Body of pancreas (tissue), 4 donors: ENCODE measurements around the gene DAGLB. TPM values are rescaled to one million over a fixed set of nuclear protein-coding genes. Genes with fewer than 3 reads are reported as not detected.
A peak's percentile ranks its signal among the peaks of the same experiment; 100 is the strongest.

Source experiments
- ATAC-seq: fragments of 150-250 bp; one replicate; pipeline ENCODE4 v1.9.1; 2016
- DNase-seq, 4 donors: peaks; one replicate each; pipeline ENCODE4 v3.0.0-alpha.2; 2019
- H3K27ac ChIP-seq, 4 donors: fragments of 200-600 bp; sonication (generic); 1 replicate in 3 of 4; 2 replicates in 1 of 4; pipeline versions ENCODE4 v1.5.1 to v1.6.1; 2016 to 2019; ENCODE audit warnings: mild to moderate bottlenecking in 1 of 4, mixed read lengths in 1 of 4, moderate library complexity in 1 of 4
- H3K27me3 ChIP-seq, 2 donors: fragments of 200-600 bp; sonication (generic); one replicate each; pipeline ENCODE4 v1.6.0; 2016; ENCODE audit warnings: mild to moderate bottlenecking in 1 of 2
- H3K36me3 ChIP-seq, 2 donors: fragments of 200-600 bp; sonication (generic); replicated peaks in 1 of 2; 2 replicates each; pipeline ENCODE4 v1.5.1; 2016; ENCODE audit warnings: low read depth in 2 of 2; ENCODE audit not compliant: insufficient read depth in 1 of 2
- H3K4me1 ChIP-seq: fragments of 200-600 bp; sonication (generic); one replicate; pipeline ENCODE4 v1.6.0; 2016
- H3K4me3 ChIP-seq, 2 donors: fragments of 200-600 bp; sonication (generic); 1 replicate in 1 of 2; 2 replicates in 1 of 2; pipeline ENCODE4 v1.5.1; 2016 to 2019
- H3K9me3 ChIP-seq, 3 donors: fragments of 200-600 bp; sonication (generic); 1 replicate in 2 of 3; 2 replicates in 1 of 3; pipeline ENCODE4 v1.5.1; 2016
- POLR2A ChIP-seq, 3 donors: fragments of 450-650 bp; IDR thresholded peaks; one replicate each; pipeline ENCODE4 v1.6.1; 2016; ENCODE audit warnings: antibody characterized with exemption in 3 of 3, mild to moderate bottlenecking in 2 of 3
- WGBS, 2 donors: methylation state at CpG; one replicate each; pipeline ENCODE4 v1.1.5; 2017; 5-methylcytosine and 5-hydroxymethylcytosine counted together
- intact Hi-C: fragments of 100-400 bp; cut with DNase I; formaldehyde crosslinking; loops from one replicate; pipeline ENCODE4 v1.15.1; 2023
- total RNA-seq, 2 donors: library from RNA; depleted of rRNA; stranded (reverse); fragments of >200 nt; gene quantifications; one replicate each; pipeline ENCODE4 v1.1.0, GENCODE V29; 2016
- TF ChIP-seq, protein P1 (sequence below), 7 experiments: fragments of 450-650 bp in 4 of 7; fragments of 200-600 bp in 3 of 7; sonication (generic) in 3 of 7; IDR thresholded peaks; one replicate each; pipeline ENCODE4 v1.5.1; 2016 to 2019; ENCODE audit warnings: antibody characterized with exemption in 7 of 7

Gene DAGLB
- total RNA-seq, 2 donors from 2014 or later = 7.8 to 34.6 TPM

GRCh38 chr7:6480323-6480660 lies 32.5 kb upstream of the DAGLB start:
- DNase-seq = no peak
- no peaks in the 10 kb centered on the region for H3K36me3 ChIP-seq
- peak overlapping the region in 1 of 4 donors; percentile 7 for H3K27ac ChIP-seq
- H3K4me3 ChIP-seq = no peak overlapping the region
- intact Hi-C loops = no loop called here
- no peaks in the 10 kb centered on the region for H3K9me3 ChIP-seq
- H3K27me3 ChIP-seq = no peaks in the 10 kb centered on the region
- ATAC-seq = no peak
- TF ChIP-seq POLR2A (IDR thresholded peaks at IDR 0.05) = no peak
- TF ChIP-seq, protein P1, sequence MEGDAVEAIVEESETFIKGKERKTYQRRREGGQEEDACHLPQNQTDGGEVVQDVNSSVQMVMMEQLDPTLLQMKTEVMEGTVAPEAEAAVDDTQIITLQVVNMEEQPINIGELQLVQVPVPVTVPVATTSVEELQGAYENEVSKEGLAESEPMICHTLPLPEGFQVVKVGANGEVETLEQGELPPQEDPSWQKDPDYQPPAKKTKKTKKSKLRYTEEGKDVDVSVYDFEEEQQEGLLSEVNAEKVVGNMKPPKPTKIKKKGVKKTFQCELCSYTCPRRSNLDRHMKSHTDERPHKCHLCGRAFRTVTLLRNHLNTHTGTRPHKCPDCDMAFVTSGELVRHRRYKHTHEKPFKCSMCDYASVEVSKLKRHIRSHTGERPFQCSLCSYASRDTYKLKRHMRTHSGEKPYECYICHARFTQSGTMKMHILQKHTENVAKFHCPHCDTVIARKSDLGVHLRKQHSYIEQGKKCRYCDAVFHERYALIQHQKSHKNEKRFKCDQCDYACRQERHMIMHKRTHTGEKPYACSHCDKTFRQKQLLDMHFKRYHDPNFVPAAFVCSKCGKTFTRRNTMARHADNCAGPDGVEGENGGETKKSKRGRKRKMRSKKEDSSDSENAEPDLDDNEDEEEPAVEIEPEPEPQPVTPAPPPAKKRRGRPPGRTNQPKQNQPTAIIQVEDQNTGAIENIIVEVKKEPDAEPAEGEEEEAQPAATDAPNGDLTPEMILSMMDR (IDR thresholded peaks at IDR 0.05) = no peak
- H3K4me1 ChIP-seq = peaks cover 76% of the 10 kb centered on the region
- WGBS, 2 donors = 22 to 29% methylated on average over 5 of the region's 5 CpGs

DNA sequence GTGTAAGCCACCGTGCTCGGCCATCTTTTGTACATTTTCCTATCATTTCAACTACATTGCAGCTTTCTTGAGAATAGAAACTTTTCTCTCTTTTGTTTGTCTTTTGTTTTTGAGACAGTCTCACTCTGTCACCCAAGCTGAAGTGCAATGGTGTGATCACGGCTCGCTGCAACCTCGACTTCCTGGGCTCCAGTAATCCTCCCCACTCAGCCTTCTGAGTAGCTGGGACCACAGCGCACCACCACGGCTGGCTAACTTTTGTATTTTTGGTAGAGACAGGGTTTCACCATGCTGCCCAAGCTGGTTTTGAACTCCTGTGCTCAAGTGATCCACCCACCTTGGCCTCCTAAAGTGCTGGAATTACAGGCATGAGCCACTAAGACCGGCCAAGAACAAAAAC lies 31.3 kb upstream of the DAGLB start:
- no peaks in the 10 kb centered on the region for H3K27me3 ChIP-seq
- H3K9me3 ChIP-seq = no peaks in the 10 kb centered on the region
- 62 to 64% methylated on average over 8 of the region's 8 CpGs for WGBS, 2 donors
- TF ChIP-seq POLR2A (IDR thresholded peaks at IDR 0.05) = no peak
- TF ChIP-seq, protein P1 (IDR thresholded peaks at IDR 0.05) = no peak
- H3K4me1 ChIP-seq = peaks cover 80% of the 10 kb centered on the region
- no peaks in the 10 kb centered on the region for H3K36me3 ChIP-seq
- no peak for DNase-seq
- no peak for ATAC-seq
- H3K27ac ChIP-seq = no peak overlapping the region
- intact Hi-C loops = no loop called here
- no peak overlapping the region for H3K4me3 ChIP-seq

DNA sequence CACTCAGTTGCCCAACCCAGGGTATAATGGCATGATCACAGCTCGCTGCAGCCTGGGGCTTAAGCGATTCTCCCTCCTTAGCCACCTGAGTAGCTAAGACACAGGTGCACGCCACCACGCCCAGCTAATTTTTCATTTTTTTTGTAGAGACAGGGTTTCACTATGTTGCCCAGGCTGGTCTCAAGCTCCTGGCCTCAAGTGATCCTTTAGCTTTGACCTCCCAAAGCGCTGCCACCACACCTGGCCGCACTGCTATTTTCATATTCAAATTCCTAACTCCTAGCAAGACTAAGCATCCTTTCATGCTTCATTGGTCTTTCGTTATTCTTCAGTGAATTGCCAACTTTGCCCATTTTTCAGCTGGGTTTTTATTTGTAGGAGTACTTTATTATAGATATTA lies 30.4 kb upstream of the DAGLB start:
- Histone ChIP-seq H3K9me3 (no peaks in the 10 kb centered on the region), H3K27ac (no peak overlapping the region), H3K4me1 (peaks cover 80% of the 10 kb centered on the region), H3K4me3 (no peak overlapping the region), H3K27me3 (no peaks in the 10 kb centered on the region), H3K36me3 (peaks cover 0 to 1% of the 10 kb centered on the region in 2 donors)
- ATAC-seq (no peak), DNase-seq (no peak)
- intact Hi-C loops = no loop called here
- TF ChIP-seq, protein P1 (IDR thresholded peaks at IDR 0.05) = no peak
- TF ChIP-seq POLR2A (IDR thresholded peaks at IDR 0.05) = no peak
- WGBS, 2 donors = 56 to 66% methylated on average over 7 of the region's 7 CpGs

DNA sequence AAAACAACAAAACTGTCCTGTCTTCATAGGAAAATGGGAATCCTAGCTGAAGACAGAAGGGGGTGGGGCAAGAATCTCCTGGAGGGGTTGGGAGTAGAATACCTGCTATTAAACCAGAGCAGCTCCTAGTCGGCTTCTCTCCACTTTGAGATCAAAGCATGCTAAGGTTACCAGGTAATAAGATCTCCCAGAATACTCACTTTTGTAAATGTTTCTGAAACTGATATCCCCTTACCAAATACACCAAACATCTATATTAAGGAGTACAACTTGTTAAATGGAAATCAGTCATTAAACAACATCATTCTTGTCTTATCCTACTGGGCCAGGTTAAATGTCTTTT lies 29.5 kb upstream of the DAGLB start:
- Histone ChIP-seq H3K27me3 (no peaks in the 10 kb centered on the region), H3K4me1 (peaks cover 76% of the 10 kb centered on the region), H3K27ac (no peak overlapping the region), H3K9me3 (no peaks in the 10 kb centered on the region), H3K4me3 (no peak overlapping the region), H3K36me3 (peaks cover 0 to 5% of the 10 kb centered on the region in 2 donors)
- intact Hi-C loops = no loop called here
- no peak for DNase-seq
- ATAC-seq = no peak
- 14 to 50% methylated on average over 1 of the region's 1 CpG for WGBS, 2 donors
- TF ChIP-seq POLR2A (IDR thresholded peaks at IDR 0.05) = no peak
- TF ChIP-seq, protein P1 (IDR thresholded peaks at IDR 0.05) = no peak

- no peak for ATAC-seq
These were observed 29.0 kb upstream of the DAGLB start for GRCh38 chr7:6476596-6477317.

More at GRCh38 chr7:6476596-6477317, 29.0 kb upstream of the DAGLB start:
- no peak for TF ChIP-seq POLR2A (IDR thresholded peaks at IDR 0.05)
- TF ChIP-seq, protein P1 (IDR thresholded peaks at IDR 0.05) = no peak
- Histone ChIP-seq H3K4me3 (no peak overlapping the region), H3K36me3 (peaks cover 0 to 8% of the 10 kb centered on the region in 2 donors), H3K4me1 (peaks cover 70% of the 10 kb centered on the region), H3K27ac (no peak overlapping the region), H3K9me3 (no peaks in the 10 kb centered on the region), H3K27me3 (no peaks in the 10 kb centered on the region)
- intact Hi-C loops = no loop called here
- 38% methylated on average over 7 of the region's 7 CpGs for WGBS, 2 donors
- DNase-seq = no peak
